Glomerular visceral epithelial cell (primary cell): ENCODE data around the gene SPACA7.
"Not testable (repeated sequence)": the region's sequence is repeated elsewhere in the genome, so short reads cannot be mapped to it uniquely, and the experiment has no call there.

ENCODE experiments used
- DNase-seq: peaks from one replicate; pipeline ENCODE4 v3.0.0-alpha.2; 2016; ENCODE audit errors: extremely low spot score

Gene SPACA7

DNA sequence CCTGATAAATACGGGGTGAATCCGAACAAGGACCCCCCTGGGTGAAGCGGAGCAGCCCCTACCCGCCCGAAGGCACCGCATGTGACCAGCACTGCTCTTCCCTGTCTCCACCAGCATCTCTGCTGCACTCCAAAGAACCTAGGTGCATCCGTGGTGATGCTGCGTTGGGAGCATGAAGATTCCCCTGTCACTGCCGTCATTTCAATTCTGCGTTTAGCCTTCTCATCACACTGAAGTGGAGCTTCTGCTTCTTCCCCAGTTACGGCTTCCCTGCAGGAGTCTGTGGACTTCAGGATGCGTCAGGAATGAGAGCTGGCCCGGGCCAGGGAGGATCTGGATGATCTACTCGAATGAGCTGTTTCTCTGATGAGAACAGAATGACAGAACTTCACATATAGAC is 47.9 kb downstream of the SPACA7 start:
- DNase-seq, result no peak

DNA sequence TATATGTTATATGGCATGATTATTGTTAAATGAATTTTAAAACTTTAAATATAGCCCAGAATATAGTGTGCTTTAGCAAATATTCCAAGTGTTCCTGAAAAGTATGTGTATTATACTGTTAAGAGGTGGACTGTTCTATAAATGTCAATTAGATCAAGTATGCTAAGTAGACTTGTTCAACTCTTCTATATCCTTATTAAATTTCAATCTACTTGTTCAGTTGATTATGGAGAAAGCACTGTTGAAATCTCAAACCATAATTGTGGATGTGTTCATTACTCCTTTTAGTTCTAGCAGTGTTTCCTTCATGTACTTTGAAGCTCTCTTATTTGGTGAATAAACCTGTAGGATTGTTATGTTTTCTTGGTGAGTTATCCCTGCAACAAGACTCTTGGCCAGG is 52.5 kb downstream of the SPACA7 start:
- DNase-seq, result no peak

DNA sequence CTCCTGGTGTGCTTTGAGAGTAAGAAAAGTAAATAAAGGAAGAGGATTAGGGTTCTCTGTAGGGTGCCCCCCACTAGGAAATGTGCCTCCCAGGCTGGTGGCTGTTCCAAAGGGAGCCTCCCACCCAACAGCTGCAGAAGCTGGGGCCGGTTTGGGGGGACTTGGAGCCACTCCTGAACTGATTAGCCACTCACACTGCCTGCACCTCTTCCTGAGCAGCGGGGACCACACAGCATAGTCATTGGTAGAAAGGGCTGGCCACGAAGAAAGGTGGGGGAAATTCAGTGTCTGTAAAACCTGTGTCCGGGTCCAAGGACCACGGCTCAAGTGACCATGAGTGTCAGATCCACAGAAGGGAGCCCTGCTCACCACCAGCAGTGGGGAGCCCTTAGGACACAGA is 55.6 kb downstream of the SPACA7 start:
- no peak for DNase-seq

DNA sequence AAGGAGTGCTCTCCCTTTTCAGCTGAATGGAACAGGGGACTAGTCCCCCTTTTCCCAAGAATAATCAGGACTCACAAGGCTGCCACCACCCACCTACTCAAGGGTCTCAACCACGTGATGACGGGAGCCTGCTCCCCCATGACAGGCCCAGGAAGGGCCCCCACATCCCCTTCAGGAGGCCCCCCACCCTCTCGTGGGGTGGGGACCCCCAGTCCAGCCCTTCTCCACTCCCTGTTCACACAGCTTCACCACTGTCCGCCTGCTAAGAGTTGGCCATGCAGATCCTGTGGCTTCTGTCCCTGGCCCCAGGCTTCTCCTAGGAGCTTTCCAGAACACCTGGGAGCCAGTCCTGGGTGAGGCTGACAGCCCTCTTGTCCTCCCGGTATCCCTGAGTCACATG is 56.6 kb downstream of the SPACA7 start:
- DNase-seq, result not testable (repeated sequence)

DNA sequence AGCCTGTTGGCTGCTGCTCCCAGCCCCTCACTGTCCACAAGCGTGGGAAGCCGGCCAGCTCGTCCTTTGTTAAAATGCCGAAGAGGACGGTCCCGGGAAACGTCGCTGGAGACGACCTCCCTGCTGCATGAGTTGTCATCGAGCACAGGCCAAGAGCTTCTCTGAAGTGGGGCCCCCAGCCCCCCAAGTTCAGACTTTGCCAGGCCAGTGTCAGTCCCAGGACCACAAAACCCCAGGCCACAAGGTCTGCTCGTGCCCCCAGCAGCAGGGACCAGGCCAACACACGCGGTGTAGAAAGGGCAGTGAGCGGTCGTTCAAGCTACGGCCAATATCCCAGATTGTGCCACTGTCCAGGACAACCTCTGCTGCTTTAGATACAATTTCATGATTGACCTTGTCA is 57.4 kb downstream of the SPACA7 start:
- DNase-seq, result not testable (repeated sequence)

DNA sequence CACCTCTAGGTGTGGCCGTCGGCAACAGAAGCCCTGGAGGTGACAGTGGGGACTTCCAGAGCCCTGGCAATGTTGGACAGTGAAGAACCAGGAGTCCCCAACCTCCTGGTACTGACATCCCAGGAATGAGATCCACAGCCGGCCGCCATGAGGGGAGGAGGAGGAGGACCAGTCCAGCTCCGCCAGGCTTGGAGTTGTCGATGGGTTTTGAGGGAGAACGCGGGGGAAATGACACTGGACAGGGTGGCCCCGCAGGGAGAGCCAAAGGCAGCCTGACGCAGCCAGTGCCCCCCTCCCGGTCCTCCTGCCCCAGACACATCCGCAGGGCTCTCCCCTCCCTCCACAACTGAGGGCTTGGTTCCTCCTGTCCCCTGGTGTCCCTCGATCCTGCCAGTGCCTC is 57.9 kb downstream of the SPACA7 start:
- DNase-seq, result no peak

DNA sequence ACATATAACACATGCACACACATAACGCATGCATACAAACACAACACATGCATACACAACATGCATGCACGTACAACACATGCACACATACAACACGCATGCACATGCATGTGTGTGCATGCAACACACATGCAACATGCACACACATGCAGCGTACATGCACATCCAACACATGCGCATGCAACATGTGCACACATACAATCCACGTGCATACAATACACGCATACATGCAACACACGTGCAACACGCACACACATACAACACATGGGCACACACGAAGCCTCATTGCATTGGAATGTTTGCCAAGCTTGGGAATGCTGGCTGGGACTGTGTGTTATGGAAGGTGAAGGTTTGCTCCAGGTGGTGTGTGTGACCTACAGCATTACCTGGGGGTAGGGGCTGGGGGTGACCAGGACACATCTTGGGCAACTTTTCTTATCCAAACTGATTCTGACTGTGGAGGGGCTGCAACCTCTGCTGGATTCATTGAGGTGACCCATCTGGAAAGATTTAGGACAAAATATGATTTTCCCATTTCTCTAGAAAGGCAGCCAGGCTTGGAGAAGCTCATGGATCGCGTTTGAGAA is 58.9 kb downstream of the SPACA7 start:
- DNase-seq, result no peak

DNA sequence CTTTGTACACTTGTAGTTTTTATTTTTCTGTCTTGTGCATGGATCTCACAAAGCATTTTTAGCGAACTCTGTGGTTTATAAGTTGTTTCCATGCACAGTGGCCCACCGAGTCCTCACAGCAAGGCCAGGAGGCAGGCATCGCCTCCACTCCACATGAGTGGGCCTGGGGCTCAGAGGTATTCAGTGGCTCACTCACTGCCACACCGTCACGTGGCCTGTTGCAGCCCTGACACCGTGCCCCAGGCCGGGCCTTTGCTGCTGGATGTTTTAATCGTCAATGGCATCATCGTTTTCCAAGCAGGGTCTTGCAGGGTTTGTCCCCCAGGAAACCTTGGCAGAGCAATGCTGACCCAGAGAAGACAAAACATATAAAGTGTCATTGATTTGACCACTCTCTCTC is 59.8 kb downstream of the SPACA7 start:
- DNase-seq, result no peak

DNA sequence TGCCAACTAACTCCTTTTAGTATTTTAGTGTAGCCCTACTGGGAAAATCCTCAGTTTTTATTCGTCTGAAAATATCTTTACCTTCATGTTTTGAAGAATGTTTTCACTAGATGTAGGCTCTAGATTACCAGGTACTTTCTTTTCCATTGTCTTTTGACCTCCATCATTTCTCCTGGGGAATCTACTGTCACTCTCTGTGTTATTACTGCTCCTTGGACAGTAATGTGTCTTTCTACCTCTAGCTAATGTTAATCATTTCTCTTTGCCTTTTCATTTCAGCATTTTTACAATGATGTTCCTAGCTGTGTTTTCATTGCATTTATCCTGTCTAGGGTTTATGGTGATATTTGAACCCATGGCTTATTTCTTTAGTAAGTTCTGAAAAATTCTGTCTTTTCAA is 61.9 kb downstream of the SPACA7 start:
- DNase-seq, result no peak

DNA sequence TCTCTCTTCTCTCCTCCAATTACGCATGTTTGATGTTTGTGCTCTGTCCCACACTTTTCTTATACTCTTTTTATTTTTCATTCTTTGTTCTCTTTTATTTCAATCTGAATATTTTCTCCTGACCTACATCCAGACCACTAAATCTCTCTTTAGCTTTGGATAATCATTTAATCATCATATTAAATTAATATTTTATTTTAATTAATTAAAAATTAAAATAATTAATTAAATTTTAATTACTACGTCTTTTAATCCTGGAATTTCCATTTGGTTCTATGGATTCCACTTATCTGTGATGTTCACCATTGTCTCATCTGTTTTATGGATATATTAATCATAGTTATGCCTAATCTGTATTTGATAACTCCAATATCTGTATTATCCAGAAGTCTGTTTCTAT is 62.4 kb downstream of the SPACA7 start:
- no peak for DNase-seq

DNA sequence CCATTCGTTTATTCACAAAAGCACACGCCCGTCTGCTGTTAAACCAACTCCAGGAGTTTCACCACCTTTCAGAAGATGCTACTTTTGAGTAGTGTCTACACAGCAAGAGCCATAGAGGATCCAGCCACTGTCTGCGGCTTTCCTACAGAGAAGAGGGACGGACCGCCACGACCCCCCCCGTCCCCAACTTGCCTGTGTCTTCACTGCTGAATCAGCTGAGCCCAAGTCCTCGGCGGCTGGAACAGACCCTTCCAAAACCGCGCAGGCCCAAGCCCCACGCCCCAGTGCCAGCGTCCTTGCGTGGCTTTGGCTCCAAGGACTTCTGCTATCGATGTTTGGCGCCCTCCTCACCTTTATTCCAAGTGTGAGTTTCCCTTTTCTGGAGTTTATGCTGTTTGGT is 65.1 kb downstream of the SPACA7 start:
- no peak for DNase-seq

DNA sequence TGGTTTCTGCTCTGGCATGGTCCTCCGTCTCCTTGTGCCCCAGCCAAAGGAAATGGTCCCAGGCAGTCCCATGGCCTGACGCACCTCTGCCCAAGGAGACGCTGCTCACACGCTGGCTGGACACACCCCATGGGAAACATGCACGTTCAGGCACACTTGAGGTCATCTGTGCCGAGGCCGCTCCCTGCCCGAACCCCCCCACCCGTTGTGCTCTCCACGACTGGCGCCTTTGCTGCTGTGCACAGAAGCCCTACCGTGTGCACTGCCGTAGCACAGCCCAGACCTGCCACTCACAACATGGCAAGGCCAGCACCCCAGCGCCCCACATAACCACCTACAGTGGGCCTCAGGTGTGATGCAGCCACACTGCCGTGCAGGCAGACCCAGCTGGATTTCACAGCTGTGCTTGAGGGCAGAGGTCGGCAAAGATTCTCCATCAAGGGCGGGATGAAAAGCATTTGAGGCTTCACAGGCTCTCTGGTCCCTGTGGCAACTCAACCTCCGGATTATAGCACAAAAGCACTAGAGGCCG is 65.7 kb downstream of the SPACA7 start:
- no peak for DNase-seq

DNA sequence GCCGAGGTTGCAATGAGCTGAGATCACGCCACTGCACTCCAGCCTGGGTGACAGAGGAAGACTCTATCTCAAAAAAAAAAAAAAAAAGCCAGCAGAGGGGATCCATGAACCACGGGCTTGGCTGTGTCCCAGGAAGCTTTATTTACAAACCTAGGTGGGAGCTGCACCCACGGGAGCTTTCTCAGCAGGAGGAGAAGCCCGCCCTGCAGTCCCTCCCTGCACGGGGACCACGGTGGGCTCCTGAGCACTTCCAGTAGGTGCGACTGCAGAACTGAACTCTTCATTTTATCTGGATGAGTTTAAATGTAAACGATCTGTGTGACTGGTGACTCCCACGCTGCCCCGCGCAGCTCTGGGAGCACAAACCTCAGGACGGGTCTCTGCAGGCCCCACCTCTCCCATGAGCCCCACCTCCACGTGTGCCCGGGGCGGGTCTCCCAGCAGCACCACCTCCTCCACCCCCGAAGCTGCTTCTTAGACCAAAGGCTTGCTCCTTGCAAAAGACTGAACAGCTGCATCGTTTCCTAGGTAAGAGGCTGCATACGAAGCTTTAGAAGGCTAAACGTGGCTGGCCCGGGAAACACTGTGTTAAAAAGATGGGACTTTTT is 66.4 kb downstream of the SPACA7 start:
- DNase-seq, result no peak

DNA sequence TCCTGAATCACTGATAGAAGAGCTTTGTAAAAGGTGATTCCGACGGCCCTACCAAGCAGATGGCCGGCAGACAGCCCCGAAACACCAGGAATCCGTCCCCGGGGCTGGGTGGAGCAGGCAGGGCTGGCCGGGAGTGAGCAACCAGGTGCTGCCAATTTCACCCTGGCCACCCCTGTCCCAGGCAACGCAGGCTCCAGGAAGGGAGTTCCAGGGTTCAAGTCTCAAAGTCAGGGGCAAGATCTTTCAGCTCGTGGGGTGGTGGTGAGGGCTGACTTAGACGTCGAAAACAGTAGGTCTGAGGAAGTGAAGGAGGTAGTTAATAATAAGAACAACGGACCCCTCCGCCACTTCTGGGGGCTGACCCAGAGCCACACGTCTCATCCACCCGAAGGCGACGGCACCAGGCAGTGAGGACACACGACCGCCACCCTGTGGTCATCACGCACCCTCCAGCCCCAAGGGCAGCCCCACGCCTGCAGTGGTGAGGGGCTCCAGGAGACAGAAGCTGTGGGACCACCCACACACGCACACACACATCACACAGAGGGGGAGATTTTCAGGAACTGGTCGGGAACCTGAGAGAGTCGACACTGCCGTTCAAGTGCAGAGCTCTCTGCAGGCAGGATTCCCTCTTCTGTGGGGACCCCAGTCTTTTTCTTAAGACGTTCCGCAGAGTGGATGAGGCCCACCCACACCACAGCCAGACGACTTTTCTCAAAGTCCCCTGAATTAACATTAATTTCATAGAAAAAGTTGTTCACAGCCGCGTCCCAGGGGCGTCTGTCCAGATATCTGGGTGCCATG is 67.2 kb downstream of the SPACA7 start:
- no peak for DNase-seq

DNA sequence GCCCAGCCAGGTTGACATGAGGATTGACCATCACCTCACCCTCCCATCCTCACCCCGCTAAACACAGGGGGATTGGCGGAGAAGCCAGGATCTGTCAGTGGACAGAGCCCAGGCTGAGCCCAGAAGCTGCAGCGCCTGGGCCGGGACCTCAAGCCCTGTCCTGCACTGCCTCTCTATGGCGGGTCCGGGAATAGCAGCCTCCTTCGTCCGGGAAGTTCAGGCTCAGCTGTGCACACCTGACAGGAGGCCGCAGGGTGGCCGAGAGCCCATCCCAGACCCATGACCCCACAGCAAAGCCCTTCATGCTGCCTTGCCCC is 67.8 kb downstream of the SPACA7 start:
- peak; percentile 56 for DNase-seq

DNA sequence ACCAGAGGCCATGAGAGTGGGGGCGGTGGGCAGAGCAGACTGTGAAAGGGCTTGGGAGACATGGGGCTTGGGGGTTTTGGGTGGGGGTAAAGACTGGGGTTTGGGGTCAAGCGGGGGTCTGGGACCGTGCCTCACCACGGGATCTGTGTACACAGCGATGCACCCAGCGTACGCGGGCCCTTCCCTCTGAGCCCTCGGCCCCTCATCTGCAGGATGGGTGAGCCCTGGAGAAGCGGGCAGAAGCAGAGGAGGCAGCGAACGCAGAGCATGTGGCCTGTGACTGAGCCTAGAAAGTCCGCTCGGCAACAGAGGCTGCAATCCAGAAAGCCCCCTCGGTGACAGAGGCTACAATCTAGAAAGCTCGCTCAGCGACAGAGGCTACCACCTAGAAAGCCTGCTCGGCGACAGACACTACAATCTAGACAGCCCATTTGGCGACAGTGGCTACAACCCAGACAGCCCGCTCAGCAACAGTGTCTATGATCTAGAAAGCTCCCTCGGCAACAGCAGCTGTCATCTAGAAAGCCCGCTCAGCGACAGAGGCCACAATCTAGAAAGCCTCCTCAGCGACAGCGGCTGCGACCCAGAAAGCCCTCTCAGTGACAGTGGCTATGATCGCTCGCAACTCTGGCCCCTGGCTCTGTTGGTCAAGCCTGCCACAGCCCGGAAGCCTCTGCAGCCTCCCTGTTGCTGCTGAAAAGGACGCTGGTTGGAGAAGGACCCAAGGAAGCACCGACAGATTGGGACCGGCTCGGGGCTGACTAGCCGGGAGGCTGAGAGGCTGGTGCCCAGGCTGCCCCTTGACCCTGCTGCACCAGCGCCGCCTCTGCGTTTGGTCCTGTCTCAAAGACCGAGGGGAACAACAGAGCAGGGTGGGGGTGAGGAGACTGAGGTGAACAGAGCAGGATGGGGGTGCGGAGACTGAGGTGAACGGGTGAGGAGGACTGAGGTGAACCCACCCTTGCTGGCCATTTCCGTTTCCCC is 68.6 kb downstream of the SPACA7 start:
- DNase-seq, result no peak

DNA sequence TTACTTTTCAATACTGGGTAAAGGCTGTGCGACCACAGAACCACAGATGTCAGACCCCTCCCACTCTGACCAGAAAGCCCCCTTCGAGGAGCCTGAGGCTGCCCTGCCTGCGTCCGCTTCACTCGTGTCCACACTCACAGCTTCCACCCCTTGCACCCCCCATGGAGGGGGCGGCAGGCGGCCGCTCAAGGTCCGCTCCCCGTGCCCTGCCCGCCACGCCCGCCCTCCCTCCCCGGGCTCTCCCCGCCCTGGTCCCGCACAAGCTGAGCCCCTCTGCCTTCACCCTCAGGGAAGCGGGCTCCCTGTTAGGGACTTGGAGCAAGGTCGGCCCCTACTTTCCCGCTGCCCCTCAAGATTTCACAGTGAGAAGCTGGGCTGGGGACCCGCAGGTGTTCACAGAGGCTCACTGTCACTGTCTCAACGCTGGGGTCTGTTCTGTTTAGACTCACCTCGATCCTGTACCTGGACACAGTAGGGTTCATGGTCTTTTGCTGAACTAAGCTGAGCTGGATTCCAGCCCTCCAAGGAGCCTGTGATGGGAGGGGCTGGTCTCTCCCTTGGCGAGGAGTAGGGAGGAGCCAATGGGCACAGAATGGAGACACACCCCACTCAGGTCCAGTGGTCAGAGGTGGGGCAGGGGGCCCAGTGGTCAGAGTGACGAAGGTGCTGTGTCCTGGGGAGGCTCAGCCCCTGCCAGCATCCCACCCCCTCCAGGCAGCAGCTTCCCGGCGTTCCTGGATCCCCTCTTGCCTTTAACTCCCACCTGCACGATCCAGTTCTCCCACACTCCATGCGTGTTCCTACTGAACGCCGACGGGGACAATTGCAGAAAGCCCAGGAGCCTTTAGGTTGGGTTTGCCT is 69.5 kb downstream of the SPACA7 start:
- no peak for DNase-seq

DNA sequence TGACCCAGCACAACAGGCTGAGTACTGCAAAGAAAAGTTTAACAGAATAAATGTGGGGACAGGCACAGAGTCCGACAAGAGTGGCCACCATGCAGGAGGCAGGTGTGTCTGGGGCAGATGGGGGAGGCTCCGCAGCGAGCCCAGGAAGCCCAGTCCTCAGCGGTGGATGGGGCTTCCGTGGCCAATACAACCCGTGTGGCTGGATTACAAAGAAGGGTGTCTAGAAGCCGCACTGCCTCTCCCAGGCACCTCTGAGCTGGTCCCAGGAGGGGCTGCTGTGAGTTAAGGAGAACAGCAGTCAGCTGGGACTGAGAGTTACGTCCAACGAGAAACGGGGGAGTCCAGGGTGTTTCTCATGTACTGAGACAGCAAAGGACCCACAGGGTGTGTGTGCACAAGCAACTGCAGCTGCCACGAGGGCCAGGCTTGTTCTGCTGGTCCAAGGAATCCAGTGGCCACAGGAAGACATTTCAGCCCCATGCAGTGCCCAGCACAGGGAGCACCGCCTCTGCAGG is 70.2 kb downstream of the SPACA7 start:
- DNase-seq, result no peak

DNA sequence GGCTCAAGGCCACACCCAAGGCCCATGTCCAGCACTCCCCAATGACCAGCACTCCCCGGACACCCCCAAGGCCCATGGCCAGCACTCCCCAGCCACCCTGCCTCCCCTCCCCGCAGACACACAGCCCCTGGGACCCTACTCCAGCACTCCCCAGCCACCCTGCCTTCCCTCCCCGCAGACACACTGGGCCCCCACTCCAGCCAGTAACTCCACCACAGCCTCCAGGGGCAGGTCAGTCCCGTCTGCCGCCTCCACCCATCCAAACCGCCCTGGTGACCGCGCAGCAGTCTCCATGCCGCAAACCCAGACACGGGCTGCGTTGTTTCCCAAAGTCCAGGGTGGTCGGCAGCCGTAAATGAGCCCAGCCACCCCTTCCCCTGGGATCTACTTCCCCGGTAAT is 70.7 kb downstream of the SPACA7 start:
- no peak for DNase-seq

DNA sequence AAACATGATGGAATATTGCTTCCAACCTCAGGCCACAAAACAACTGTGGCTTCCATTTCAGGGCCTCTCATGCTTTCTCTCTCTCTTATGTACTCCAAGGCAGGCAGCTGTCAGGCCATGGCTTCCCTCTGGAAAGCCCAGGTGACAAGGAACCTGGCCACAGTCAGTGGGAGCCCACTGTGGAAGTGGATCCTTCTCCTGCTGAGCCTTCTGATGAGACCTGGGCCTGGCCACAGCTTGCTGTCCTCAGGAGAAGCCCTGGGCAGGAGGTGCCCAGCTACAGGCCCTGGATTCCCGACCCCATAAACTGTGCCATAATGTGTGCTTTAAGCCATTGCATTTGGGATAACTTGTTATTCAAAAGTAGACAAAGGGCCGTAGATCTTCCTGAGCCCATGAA is 71.2 kb downstream of the SPACA7 start:
- DNase-seq, result no peak
